HG02623 (cell line): Measurements from ENCODE around the gene LTO1.
"Not testable (repeated sequence)": the region's sequence is repeated elsewhere in the genome, so short reads cannot be mapped to it uniquely, and the experiment has no call there.

Source experiments
- ATAC-seq: cut with Tn5 transposase; IDR thresholded peaks from one replicate; pipeline ENCODE4 v1.9.1; 2021; ENCODE audit warnings: moderate library complexity; ENCODE audit not compliant: unreplicated experiment

LTO1 gene

DNA sequence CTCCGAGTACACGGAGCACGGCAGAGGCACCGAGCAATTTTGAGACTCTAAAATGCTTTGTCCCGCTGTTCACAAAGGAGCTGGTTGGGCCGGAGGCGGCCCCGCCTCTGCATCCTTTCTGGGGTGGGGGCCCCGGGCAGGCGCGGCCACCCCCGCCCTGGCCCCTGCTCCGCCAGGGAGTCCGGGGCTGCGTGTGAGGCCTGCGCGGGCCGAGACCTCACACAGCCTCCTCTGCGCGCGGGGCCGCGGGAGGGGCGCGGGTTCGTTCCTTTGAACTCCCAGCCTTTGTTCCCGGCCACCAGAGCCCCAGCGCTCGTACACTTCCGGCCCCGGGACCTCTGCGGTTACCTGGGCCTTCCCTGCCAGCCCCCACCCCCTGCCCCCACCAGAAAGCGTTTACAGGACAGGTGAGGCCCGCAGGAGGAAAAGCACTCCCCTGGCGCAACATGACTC, 27.1 kb upstream of the LTO1 start:
- ATAC-seq = no peak

DNA sequence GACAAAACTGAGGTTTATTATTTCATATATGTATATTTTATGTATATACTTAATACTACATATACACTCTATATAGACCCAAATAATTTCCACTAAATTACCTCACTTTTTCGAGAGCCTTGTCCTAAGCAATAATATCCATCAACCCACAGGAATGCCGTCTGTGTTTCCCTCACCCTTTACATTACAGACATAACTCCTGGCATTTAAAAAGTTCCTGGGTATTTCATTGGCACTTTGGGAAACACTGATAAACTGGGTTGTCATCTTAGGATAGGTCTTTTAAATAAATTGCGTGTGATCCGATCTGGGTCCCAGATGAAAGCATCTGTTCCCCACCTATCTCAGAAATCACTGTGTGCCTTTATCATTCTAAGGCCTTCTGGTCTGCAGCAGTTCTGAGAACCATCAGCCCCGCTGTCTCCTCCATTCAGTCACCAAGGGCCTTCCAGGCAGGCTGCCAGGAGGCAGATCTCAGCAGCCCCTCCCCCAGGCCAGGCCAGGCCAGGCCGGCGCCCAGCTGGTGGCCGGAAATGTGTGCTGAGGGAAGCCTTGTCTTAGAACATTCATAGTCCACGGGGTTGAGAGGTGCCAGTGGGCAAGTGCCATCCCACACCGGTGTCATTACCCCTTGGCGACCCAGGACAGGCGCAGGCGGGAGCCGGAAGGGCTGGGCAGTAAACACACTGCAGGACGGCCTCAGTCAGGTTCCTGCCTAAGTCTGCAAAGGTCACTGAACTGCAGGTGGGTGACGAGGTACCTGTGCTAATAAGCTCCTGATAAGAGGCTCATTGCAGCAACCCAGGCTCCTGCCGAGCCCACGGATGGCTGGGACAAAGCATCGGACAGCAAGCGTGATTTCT, 25.4 kb upstream of the LTO1 start:
- ATAC-seq = no peak

DNA sequence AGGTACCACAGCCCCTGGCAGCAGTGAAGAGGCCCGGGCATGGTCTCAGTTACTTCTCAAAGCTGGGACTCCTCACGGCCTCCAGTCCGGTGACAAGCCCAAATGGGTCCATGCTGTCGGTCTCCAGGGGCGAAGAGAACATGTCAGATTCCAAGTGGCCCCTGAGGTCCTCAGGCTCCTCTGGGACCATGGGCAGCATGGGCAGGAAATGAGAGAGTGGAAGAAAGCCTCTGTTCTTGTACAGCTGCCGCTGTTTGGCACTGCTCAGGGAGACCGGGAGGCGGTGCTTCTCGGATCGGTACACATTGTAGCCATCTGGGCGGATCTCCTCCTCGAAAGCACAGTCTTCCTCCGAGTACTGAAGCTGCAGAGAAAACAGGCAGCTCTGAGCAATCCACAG, 24.1 kb upstream of the LTO1 start:
- no peak for ATAC-seq

DNA sequence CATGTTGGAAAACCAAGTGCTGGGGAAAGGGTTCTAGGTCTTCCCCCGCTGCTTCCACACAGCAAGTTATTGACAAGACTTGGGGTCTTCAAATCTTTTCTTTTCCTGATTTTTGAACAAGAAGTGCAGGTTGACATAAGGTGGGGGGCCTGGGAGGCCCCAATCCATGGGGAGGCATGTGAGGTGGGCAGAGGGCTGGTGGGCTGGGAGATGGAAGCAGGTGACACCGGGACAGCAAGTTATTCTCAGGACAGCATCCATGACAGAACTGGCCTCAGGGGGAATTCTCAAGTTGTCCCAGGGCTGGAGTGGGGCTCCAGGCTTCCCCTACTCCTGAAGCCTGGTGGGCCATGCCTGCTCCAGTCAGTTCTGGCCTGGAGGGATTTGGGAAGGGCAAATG, 23.2 kb upstream of the LTO1 start:
- ATAC-seq = no peak

DNA sequence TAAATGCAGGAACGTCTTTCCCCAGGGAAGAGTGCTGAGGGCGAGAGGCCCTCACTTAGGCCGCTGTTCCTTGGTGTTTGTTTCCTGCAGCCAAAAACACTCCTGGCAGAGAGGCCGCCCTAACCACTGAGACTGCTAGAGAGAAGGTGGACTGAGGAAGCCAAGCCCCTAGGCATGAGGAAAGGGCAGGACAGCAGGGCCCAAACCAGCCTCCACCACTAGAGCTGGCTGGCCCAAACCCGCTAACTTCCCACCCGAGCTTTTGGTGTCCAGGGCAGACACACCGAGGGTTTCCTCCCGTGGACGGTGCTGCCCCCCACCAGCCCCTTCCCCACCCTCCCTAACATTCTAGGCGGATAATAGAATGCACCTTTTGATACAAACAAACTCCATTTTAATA, 22.7 kb upstream of the LTO1 start:
- ATAC-seq = no peak

DNA sequence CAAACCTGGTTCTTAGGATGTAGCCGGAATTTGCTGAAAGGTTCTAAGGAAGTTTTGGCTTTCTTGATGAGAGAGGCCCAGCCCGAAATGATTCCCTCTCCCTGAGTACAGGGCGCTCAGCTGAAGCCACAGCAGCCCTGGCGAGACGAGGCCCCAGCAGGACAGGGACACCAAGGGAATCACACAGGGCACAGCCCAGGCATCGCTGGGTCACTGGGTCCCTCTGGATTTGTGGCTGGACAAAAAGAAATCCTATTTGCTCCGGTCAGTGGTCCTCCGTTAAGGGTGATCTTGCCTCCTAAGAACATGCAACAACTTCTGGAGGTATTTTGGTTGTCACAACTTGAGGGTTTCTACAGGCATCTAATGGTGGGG, 22.3 kb upstream of the LTO1 start:
- ATAC-seq = no peak

DNA sequence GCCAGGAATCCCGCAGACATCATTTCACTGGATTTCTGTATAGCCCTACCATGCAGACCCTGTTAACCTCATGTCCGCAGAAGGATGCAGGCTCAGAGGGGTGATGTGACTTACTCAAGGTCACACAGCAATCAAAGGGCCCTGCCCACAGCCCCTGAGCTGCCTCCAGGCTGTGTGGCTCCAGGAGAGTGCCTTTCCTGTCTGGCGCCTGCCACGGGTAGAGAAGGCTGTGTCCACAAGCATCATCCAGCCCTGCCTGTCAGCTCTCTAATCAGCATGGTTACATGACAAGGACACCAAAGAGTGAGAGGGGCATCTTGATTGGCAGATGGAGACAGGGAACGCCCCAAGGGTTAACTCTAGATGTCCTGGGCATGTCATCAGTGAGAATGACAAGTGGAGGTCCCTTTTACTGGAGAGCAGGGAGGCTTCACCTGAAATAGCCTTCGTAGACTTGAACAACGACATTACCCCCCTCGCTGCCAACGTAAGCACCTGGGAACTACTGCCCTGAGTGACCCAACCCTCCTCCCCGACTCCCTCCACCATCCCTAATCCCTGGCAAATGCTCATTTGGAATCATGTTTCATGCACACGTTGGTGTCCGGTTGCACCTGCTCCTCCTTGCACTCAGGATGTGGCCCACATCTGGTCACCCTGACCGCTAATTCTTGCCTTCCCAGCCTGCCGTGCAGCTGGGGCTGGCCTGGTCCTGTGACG, 21.8 kb upstream of the LTO1 start:
- no peak for ATAC-seq

DNA sequence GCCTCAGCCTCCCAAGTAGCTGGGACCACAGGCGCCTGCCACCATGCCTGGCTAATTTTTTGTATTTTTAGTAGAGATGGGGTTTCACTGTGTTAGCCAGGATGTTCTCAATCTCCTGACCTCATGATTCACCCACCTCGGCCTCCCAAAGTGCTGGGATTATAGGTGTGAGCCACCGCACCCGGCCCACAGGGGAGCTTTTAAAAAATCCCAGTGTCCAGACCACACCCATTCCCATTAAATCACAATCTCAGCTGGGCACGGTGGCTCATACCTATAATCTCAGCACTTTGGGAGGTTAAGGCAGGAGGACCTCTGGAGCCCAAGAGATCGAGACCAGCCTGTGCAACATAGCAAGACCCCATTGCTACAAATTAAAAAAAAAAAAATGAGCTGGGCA, 20.8 kb upstream of the LTO1 start:
- ATAC-seq = not testable (repeated sequence)

DNA sequence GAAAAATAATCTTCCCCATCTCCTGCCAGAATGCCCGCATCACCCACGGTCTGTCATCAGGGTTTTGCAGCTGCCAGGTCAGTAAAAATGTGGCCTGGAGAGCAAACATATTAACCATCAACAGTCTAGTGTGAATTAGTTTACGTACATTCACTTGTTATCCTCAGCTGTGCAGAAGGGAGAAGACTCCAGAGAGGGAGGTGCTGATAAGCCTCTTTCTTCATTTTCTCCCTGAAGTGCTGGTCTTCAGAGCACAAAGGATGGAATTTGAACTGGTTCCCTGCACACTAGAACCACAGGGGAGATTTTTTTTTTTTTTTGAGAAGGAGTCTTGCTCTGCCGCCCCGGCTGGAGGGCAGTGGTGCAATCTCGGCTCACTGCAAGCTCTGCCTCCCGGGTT, 20.4 kb upstream of the LTO1 start:
- no peak for ATAC-seq

DNA sequence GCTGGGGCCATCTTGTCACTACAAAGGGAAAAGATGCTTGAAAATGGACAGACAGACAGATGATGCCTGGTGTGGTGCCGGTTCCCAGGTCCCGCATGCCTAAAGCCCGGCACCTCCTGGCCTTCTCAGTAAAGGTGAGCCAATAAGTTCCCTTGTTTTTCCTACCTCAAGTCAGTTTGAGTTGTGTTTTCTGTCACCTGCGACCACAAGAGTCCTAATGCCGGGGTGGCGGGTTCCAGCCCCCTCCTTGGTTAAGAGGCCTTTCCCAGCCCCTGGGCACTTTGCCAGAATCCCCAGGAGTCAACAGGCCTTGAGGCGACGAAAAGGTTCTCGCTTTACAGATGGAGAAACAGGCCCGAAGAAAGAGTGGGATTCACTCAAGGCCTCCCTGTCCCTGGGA, 19.6 kb upstream of the LTO1 start:
- ATAC-seq = no peak

DNA sequence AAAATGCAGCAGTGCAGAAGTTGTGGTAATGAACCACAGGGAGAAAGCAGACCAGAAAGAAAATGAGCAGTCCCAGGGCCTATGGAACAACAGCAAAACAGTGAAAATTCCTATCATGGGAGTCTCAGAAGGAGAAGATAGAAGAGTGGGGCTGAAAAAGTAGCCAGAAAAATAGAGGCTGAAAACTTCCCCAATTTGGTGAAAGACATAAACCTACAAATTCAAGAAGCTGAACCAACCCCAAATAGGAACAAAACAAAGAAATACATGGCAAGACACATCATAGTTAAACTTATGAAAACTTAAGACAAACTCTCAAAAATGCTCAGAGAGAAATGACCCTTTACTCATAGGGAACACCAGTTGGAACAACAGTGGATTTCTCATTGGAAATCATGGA, 17.3 kb upstream of the LTO1 start:
- no peak for ATAC-seq

DNA sequence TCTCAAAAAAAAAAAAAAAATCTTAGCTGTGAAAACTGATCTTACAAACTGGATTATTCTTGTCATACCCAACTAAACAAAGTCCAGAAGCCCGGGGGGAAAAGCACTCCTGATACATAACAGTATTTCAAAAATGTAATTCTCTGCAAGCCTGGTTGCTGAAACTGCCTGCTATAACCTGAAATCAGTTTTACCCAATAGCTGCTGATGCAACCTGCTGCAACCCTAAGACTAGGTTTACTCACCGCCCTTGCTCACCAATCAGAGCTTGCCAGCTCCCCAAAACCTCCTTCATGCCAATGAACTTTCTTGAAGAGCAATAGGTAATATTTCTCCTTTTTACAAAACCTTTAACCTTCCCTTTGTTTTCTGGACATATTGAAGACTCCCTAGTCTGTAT, 16.3 kb upstream of the LTO1 start:
- no peak for ATAC-seq

DNA sequence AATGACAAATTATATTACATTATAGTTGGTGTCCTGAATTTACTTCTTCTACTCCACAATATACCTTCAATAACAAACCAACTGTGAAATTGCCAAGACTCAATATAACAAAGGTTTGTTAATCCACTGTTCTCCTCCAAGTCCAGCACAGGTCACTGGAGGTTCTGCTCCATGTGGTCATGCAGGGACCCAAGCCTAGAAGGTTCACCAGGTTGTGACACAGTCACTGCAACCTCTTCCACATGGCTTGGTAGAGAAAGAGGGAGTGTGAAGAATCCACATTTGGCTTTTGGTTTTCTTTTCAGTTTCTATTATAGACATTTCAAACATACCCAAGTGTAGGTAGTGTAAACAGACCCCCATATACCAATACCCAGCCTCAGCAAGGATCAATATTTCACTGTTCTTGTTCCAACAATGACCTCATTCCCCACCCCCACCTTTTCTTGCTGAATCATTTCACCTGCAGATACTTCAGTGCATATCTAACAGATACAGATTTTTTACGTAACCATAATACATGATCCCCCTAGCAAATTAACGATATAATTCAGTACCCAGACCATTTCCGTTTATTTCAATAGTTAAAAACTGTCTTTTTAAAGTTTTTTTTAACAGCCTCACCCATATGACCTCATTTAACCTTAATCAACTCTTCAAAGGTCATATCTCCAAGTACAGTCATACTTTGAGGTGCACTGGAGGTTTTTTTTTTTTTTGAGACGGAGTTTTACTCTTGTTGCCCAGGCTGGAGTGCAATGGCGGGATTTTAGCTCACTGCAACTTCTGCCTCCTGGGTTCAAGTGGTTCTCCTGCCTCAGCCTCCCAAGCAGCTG, 14.5 kb upstream of the LTO1 start:
- ATAC-seq = no peak

DNA sequence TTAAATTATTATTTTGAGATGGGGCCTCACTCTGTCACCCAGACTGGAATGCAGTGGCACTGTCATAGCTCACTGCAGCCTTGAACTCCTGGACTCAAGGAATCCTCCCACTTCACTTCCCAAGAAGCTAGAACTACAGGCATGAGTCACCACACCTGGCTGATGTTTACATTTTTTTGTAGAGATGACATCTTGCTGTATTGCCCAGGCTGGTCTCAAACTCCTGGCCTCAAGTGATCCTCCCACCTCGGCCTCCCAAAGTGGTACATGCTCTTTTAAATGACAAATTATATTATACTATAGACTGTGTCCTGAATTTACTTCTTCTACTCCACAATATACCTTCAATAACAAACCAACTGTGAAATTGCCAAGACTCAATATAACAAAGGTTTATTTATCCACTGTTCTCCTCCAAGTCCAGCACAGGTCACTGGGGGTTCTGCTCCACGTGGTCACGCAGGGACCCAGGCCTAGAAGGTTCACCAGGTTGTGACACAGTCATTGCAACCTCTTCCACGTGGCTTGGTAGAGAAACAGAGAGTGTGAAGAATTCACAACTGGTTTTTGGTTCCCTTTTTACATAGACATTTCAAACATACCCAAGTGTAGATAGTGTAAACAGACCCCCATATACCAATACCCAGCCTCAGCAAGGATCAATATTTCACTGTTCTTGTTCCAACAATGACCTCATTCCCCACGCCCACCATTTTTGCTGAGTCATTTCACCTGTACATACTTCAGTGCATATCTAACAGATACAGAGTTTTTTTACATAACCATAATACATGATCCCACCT, 13.0 kb upstream of the LTO1 start:
- not testable (repeated sequence) for ATAC-seq

DNA sequence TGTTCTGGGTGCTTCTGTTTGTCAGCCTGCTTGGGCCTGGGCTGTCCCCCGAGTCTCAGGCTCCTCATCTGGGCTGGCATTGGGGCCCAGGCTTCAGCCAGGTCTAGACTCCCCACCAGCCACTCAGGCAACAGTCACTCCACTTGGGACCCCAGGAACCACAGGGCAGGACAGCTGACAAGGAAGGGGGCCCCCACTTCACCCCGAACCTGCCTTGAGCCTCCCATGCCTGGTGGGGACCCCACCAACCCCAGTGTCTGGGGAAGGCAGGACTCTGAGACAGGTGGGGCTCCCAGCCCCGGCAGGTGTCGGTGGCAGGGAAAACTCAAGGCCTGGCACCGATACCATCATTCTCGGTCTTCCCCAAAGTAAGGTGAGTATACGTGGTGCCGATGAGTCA, 11.7 kb upstream of the LTO1 start:
- ATAC-seq = no peak

DNA sequence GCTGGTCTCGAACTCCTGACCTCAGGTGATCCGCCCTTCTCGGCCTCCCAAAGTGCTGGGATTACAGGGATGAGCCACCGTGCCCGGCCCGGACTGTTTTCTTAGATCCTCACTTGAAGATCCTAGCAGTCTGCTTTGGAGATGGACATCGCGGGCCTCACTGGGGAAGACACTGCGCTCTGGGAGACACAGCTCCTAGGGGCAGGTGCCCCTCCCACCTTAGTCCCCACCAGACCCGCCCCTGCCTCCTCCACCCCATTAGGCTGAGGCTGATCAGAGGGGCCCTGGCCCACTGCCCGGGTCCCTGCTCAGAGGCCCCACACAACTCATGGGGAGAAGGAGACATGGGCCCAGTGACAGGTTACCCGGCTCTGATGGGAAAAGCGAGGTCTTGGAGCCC, 11.3 kb upstream of the LTO1 start:
- no peak for ATAC-seq

DNA sequence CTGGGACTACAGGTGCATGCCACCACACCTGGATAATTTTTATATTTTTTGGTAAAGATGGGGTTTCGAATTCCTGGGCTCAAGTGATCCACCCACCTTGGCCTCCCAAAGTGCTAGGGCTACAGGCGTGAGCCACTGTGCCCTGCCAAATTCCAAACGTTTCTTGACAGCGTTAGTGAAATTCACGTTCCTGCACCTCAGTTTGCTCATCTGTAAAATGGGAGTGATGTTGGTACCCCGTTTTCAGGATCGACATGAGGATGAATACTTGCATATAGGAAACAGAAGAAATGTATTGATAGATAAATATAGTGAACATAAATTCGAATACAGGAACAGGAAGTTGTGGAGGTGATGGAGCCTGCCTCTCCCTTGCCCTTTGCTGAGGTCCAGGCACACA, 10.2 kb upstream of the LTO1 start:
- ATAC-seq = no peak

DNA sequence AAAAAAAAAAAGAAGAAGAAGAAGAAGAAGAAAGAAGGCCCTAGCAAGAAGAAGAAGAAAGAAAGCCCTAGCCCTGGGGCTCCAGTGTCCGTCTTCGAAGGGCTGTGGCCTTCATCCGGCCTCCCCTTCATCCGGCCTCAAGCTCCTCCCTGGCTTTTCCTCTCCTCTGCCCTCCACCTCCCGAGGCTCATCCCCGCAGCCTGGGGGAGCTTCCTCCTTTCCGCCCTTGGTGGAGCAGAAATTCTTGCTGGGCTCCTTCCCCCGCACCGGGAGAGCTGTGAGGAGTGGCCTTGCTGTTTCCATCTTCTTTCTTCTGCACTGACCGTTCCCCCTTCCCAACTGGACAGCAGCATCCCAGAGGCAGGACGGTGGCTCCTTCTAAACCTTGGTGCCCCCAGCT, 9.5 kb upstream of the LTO1 start:
- no peak for ATAC-seq

DNA sequence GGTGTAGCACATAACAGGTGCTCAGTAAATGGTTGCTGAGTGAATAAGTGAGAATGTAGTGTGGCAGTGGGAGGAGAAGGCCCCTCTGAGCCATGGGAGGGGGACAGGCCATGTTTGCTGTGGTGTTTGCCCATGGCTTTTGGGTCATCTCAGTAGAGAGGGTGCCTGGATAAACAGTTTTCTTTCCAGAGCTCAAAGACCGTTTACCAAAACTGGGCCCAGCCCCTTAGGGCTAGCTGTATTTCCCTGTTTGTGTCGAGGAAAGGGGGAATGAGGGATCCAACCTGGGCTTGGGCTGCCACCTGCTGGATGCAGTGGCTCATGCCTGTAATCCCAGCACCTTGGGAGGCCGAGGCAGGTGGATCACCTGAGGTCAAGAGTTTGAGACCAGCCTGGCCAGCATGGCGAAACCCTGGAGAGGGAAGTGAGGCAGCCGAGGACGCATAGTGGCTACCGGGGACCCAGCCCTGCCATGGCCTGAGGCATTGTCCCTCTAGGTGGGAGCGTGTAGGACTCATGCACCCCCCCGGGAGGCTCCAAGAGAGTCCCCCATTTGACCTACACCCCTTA, 8.7 kb upstream of the LTO1 start:
- no peak for ATAC-seq

DNA sequence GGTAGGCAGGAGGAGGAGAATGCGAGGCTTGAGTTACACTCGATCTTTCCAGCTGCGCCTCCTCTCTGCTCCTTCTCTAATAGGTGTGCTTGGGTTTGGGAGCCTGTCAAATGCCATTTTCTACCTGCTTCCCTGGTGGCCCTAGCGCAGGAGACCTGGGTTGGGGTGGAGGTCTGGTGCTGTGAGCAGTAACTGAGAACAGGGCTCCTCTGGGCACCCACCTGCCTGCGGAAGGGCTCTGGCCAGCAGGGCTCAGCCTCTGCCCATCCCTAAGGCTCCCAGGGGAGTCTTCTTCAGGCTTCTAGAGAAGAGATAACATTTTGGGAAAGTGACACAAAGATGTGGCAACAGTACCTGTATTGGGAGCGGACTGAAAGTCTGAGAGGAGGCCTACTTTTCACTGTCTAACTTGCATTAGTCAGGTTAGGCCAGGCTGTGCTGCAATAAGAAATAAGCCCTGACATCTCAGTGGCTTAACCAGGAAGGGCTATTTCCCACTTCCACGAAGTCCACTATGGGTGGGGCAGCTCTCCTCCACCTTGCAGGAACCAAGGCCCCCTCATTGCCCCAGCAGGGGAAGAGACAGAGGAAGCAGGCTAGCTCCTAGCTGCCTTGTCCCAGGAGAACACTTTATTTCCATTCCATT, 7.7 kb upstream of the LTO1 start:
- ATAC-seq = no peak
